Ovary (tissue), 9 donors: Measurements from ENCODE around the gene DCTD. TPM values are rescaled to one million over a fixed set of nuclear protein-coding genes. Genes with fewer than 3 reads are reported as not detected.

ENCODE experiments used
- DNase-seq, 5 donors: peaks; one replicate each; pipeline ENCODE4 v3.0.0-alpha.2; 2019 to 2020
- H3K27ac ChIP-seq, 2 donors: fragments of 200-600 bp; one replicate each; pipeline versions ENCODE4 v1.5.1 to v1.8.0; 2019 to 2022
- H3K27me3 ChIP-seq: fragments of 200-600 bp; one replicate; pipeline ENCODE4 v1.8.0; 2022
- H3K36me3 ChIP-seq: fragments of 200-600 bp; sonication (generic); one replicate; pipeline ENCODE4 v1.5.1; 2019
- H3K4me1 ChIP-seq: one replicate; pipeline ENCODE4 v1.8.1; 2013; ENCODE audit warnings: mild to moderate bottlenecking, moderate library complexity; ENCODE audit not compliant: insufficient read depth
- H3K4me3 ChIP-seq: fragments of 200-600 bp; sonication (generic); one replicate; pipeline ENCODE4 v1.5.1; 2017
- H3K9me3 ChIP-seq, 2 donors: fragments of 200-600 bp in 1 of 2; sonication (generic) in 1 of 2; one replicate each; pipeline versions ENCODE4 v1.5.1 to v1.8.1; 2013 to 2019; ENCODE audit warnings: mild to moderate bottlenecking in 1 of 2, moderate library complexity in 1 of 2
- CTCF ChIP-seq, 3 donors: fragments of 450-650 bp in 2 of 3; fragments of 200-600 bp in 1 of 3; IDR thresholded peaks; one replicate each; pipeline versions ENCODE4 v1.5.1 to v1.8.0; 2016 to 2022; ENCODE audit warnings: antibody characterized with exemption in 3 of 3, mild to moderate bottlenecking in 1 of 3
- EP300 ChIP-seq: sonication (generic); formaldehyde crosslinking; IDR thresholded peaks from one replicate; pipeline ENCODE4 v1.6.1; 2017; ENCODE audit warnings: antibody characterized with exemption
- POLR2A ChIP-seq: fragments of 450-650 bp; IDR thresholded peaks from one replicate; pipeline ENCODE4 v1.6.1; 2017; ENCODE audit warnings: antibody characterized with exemption, mild to moderate bottlenecking, moderate library complexity
- WGBS, 3 donors: extraction: QIAGEN DNeasy Blood & Tissue Kit in 1 of 3; methylation state at CpG; one replicate each; pipeline versions ENCODE4 v1.1.5 to v1.1.7; 2013 to 2017; 5-methylcytosine and 5-hydroxymethylcytosine counted together
- intact Hi-C, 4 donors: fragments of 100-400 bp; cut with DNase I; formaldehyde crosslinking; loops; one replicate each; pipeline versions ENCODE4 v1.11.0 to v1.15.1; 2022 to 2023
- polyA plus RNA-seq, 2 donors: library from polyadenylated mRNA; stranded (reverse); fragments of 200-250 nt in 1 of 2; fragments of 350-450 nt in 1 of 2; fragmentation: Illumina TruSeq in 1 of 2; extraction: RNeasy Lipid Tissue Mini Kit (QIAGEN cat#74804) in 1 of 2; gene quantifications; one replicate each; pipeline ENCODE4 v1.2.3, GENCODE V29; 2013 to 2014
- total RNA-seq, 7 donors: library from RNA; depleted of rRNA in 2 of 7; stranded (reverse); fragments of >200 nt in 2 of 7; fragmentation: NEBNext Ultra II Directional in 3 of 7; extraction: Animal tissue kit (Norgen Biotek cat#: 25700) in 3 of 7; gene quantifications; one replicate each; pipeline versions ENCODE4 v1.1.0 to v1.2.4, GENCODE V29; 2016 to 2023
- donor health status: DM: no; HTN: no; CAD: no; lungs with moderate emphysema.
- donor health status: DM: no; HTN: no; CAD: no.
- donor health status: Bipolar disorder and iron deficiency.
- donor health status: DM: yes; HTN: yes; CAD: no.
- donor health status: DM: no; HTN: no; CAD: no.
- donor health status: DM: yes; HTN: yes; CAD: no.

The DCTD gene
- total and polyA plus RNA-seq, 9 donors, result 34.1 to 272 (median 91.6) TPM

GRCh38 chr4:182920676-182921075, 3.5 kb upstream of the DCTD start:
- DNase-seq, result no peak
- Histone ChIP-seq H3K27me3 (no peaks in the 10 kb centered on the region), H3K27ac (no peak overlapping the region), H3K4me1 (peaks cover 4% of the 10 kb centered on the region), H3K9me3 (no peaks in the 10 kb centered on the region), H3K36me3 (no peaks in the 10 kb centered on the region), H3K4me3 (no peak overlapping the region)
- intact Hi-C loops, result no loop called here
- WGBS, 3 donors, result 85 to 90% (median 86%) methylated on average over 4 of the region's 4 CpGs
- TF ChIP-seq CTCF (IDR thresholded peaks at IDR 0.05), result no peak
- TF ChIP-seq POLR2A, result no peak
- TF ChIP-seq EP300, result no peak

GRCh38 chr4:182918791-182919302, 1.7 kb upstream of the DCTD start:
- Histone ChIP-seq H3K9me3 (no peaks in the 10 kb centered on the region), H3K27me3 (no peaks in the 10 kb centered on the region), H3K4me1 (peaks cover 4% of the 10 kb centered on the region), H3K27ac (no peak overlapping the region), H3K36me3 (no peaks in the 10 kb centered on the region), H3K4me3 (no peak overlapping the region)
- TF ChIP-seq EP300 (no peak), CTCF (IDR thresholded peaks at IDR 0.05) (no peak), POLR2A (no peak)
- WGBS, 3 donors, result 93 to 96% (median 94%) methylated on average over 7 of the region's 7 CpGs
- intact Hi-C loops, result loop anchor here in 1 of 4 donors (10.0 kb wide), 1 partner anchor 176 kb away; the partner anchor contains the start of gene WWC2
- DNase-seq, result no peak

GRCh38 chr4:182918044-182918607, 940 bp upstream of the DCTD start:
- peak overlapping the region; percentile 84 for H3K4me3 ChIP-seq
- H3K27ac ChIP-seq, result peak overlapping the region; percentile 76 to 98
- H3K4me1 ChIP-seq, result peaks cover 4% of the 10 kb centered on the region
- WGBS, 3 donors, result 20 to 21% (median 20%) methylated on average over 11 to 12 of the region's 12 CpGs
- DNase-seq, result no peak
- intact Hi-C loops, result loop anchor here in 1 of 4 donors (10.0 kb wide), 1 partner anchor 177 kb away; the partner anchor contains the start of gene WWC2
- H3K36me3 ChIP-seq, result no peaks in the 10 kb centered on the region
- no peak for TF ChIP-seq EP300
- TF ChIP-seq POLR2A, result no peak
- TF ChIP-seq CTCF (IDR thresholded peaks at IDR 0.05), result no peak
- H3K27me3 ChIP-seq, result no peaks in the 10 kb centered on the region
- H3K9me3 ChIP-seq, result no peaks in the 10 kb centered on the region

- peak overlapping the region; percentile 84 for H3K4me3 ChIP-seq
- no peaks in the 10 kb centered on the region for H3K27me3 ChIP-seq
- DNase-seq, result peak; percentile 64 to 81 (median 70)
- TF ChIP-seq EP300 (no peak), CTCF (IDR thresholded peaks at IDR 0.05) (no peak), POLR2A (no peak)
- no peaks in the 10 kb centered on the region for H3K36me3 ChIP-seq
- 7 to 10% (median 7%) methylated on average over 25 to 38 of the region's 38 CpGs for WGBS, 3 donors
- intact Hi-C loops, result loop anchor here in 1 of 4 donors (10.0 kb wide), 1 partner anchor 178 kb away; the partner anchor contains the start of gene WWC2
- peaks cover 4% of the 10 kb centered on the region for H3K4me1 ChIP-seq
- H3K27ac ChIP-seq, result peak overlapping the region; percentile 76 to 98
- no peaks in the 10 kb centered on the region for H3K9me3 ChIP-seq
Measured at GRCh38 chr4:182916483-182917181, 554 bp downstream of the DCTD start.
